HG02943 (cell line): ENCODE results near the gene TRIM43B.
"Not testable (repeated sequence)": the region's sequence is repeated elsewhere in the genome, so short reads cannot be mapped to it uniquely, and the experiment has no call there.

Source experiments
- ATAC-seq: cut with Tn5 transposase; IDR thresholded peaks from one replicate; pipeline ENCODE4 v1.9.1; 2021; ENCODE audit warnings: mild to moderate bottlenecking, low read depth, moderate library complexity; ENCODE audit not compliant: unreplicated experiment

The TRIM43B gene

GRCh38 chr2:95434507-95435076, 50.0 kb downstream of the TRIM43B start:
- not testable (repeated sequence) for ATAC-seq

- ATAC-seq, result not testable (repeated sequence)
Observed at GRCh38 chr2:95433973-95434372, 50.6 kb downstream of the TRIM43B start.

- not testable (repeated sequence) for ATAC-seq
Observed at GRCh38 chr2:95433373-95433772, 51.2 kb downstream of the TRIM43B start.

DNA sequence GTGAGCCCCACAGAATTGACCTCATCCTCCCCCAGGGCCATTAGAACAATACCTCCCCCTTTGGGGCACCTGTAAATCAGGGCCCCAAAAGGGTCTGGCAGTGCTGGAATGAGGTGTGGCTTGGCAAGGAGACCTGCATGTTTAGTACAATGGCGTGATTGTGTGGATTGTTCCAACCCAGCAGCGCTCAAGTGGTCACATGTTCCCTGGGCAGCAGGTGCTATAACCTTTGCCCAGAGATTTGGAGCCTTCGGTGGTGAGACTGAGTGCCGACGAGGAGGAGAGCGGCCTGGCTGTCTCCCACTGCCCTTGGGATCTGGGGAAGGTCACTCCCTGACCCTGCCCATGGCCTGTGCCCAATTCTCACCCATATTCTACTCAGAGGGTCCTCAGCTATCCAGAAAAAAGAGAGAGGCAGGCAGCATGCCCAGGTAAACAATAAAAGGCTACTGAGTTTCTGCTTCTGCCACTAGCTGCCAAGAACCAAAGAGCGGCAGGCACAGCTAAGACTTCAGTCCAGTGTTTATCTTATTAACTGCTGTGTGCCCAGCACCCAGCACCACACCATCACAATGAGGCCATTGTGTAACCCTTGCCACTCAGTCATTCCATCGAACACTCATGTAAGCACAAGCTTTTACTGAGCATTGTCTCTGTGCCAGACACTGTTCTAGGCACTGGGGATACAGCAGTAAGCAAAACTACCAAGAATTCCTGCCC, 54.6 kb downstream of the TRIM43B start:
- not testable (repeated sequence) for ATAC-seq

GRCh38 chr2:95427196-95427867, 57.2 kb downstream of the TRIM43B start:
- not testable (repeated sequence) for ATAC-seq
